Measurements from ENCODE around the gene AHNAK2.
"Not testable (repeated sequence)": the region's sequence is repeated elsewhere in the genome, so short reads cannot be mapped to it uniquely, and the experiment has no call there.

The AHNAK2 gene

GRCh38 chr14:104924421-104925213, 53.6 kb downstream of the AHNAK2 start, which contains the start of gene PLD4:
TSS of gene PLD4 (plus strand) at chr14:104924879. CDS start at chr14:104927141, 2,262 bp downstream.
- no peak for DNase-seq

- DNase-seq = no peak
Observed at GRCh38 chr14:104923640-104924420, 54.3 kb downstream of the AHNAK2 start.

GRCh38 chr14:104919993-104920315, 58.2 kb downstream of the AHNAK2 start:
- no peak for DNase-seq

DNA sequence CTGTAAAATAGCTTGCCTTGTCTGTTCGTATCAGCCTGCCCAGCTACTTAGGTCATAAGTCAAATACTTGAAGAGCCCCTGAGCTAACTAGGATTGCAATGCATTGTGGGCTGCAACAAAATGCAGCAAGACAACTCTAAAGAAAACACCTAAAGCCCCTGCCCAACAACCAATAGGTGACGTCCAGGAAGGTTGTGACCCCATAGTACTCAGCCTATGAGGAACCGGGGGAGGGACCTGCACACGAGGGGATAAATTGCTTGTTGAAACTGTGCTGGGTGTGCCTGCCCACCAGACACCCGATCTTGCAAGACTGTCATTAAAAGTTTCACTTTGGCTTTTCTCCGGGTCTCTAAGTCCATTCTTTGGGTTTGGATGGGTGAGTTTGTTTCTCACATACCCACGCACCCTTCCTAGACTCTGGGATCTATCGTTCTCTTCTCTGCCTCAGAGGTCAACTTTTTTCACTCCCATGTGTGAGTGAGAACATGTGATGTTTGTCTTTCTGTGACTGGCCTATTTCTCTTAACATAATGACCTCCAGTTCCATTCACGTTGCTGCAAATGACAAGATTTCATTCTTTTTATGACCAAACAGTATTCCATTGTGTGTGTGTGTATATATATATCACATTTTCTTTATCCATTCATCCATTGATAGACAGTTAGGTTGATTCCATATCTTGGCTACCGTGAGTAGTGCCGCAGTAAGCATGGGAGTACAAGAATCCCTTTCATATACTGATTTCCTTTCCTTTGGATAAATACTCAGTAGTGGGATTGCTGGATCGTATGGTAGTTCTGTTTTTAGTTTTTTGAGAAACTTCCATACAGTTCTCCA, 58.8 kb downstream of the AHNAK2 start:
- not testable (repeated sequence) for DNase-seq

- DNase-seq = no peak
Observed at GRCh38 chr14:104917993-104918392, 60.2 kb downstream of the AHNAK2 start.

GRCh38 chr14:104917116-104917515, 61.1 kb downstream of the AHNAK2 start:
- no peak for DNase-seq

- no peak for DNase-seq
Observed at GRCh38 chr14:104913435-104913834, 64.7 kb downstream of the AHNAK2 start.

GRCh38 chr14:104912053-104912452, 66.1 kb downstream of the AHNAK2 start:
- no peak for DNase-seq

- DNase-seq = no peak
Observed at GRCh38 chr14:104908303-104908702, 69.9 kb downstream of the AHNAK2 start.

DNA sequence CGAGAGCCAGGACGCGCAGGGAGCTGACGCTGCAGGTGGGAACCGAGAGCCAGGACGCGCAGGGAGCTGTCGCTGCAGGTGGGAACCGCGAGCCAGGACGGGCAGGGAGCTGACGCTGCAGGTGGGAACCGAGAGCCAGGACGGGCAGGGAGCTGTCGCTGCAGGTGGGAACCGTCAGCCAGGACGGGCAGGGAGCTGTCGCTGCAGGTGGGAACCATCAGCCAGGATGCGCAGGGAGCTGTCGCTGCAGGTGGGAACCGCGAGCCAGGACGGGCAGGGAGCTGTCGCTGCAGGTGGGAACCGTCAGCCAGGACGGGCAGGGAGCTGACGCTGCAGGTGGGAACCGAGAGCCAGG, 72.6 kb downstream of the AHNAK2 start:
- DNase-seq = not testable (repeated sequence)

- DNase-seq = not testable (repeated sequence)
Observed at GRCh38 chr14:104904650-104905578, 73.3 kb downstream of the AHNAK2 start.

DNA sequence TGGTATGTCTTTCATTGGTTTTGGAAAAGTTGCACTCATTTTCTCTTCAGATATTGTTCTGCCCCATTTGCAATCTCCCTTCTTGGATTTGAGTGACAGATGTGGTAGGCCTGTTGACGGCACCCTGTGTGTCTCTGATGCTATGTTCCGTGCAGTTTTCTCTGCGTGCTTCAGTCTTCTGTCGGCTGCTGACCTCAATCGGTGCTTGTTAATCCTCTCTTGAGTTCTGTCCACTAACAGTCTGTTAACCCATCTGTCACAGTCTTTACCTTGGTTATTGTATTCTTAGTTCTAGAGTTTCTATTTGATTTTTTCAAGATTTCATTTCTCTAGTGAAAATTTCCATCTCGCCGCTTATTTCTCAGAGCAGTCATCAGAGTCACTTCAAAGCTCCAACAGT, 74.2 kb downstream of the AHNAK2 start:
- DNase-seq = no peak

GRCh38 chr14:104900639-104901512, 77.3 kb downstream of the AHNAK2 start:
- DNase-seq = no peak

DNA sequence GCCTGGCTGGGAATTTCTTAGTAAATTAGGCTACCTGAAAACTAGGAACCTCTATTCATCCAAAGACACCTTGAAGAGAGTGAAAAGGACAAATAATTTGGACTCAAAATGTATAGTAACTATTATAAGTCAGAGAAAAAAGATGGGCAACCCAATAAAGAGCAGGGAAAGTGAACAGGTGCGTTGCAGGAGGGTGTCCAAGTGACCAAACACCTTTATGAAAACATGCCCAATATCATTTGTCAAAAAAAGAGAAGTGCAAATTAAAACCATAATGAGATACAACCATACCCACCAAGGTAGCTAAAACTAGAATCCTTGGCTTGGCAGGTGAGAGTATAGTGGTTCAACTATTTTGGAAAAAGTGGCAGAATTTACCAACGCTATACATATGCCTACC, 78.4 kb downstream of the AHNAK2 start:
- DNase-seq = no peak

DNA sequence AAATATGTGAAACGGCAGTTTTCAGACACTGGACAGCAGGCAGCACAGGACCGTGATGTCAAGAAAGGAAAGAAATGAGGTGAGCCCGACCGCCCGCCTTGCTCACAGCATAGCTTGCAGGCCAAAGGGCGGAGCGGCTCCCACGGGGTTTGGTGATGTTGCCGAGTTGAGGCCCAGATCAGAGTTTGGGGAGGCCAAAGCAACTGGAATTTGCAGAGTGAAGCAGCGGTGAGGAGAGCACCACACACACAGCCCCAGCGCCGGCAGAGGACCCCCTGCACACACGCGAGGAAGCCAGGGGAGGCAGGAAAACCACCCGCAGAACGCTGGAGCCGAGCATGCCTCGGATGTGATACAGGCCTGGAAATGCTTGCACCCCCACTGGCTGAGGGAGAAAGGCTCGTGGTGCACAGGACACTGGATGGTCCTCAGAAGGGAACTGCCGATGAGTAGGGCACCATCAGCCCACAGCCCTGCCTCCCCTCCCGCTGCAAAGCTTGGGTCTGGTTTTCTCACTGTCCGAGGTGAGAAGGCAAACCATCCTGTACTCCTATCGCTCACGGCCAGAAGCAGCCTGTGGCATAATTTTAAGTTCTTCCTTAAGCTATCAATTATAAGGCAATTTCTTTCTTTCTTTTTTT, 79.2 kb downstream of the AHNAK2 start:
- no peak for DNase-seq

DNA sequence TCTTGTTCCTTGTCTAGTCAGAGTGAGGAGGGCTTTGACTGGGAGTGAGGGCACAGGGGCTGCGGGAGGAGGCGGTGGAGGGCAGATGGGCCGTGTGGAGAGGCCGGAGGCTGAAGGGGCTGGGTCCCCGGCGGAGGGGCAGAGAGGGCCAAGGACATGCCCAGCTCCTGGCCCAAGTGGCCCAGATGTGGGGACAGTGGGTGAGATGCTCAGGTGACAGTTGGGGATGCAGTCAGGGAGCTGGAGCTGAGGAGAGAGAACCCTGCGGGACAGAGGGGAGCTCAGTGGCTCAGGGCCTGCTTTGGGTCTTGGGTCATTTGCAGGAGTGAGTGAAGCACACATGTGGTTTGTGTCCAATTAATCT, 80.0 kb downstream of the AHNAK2 start:
- DNase-seq = no peak

DNA sequence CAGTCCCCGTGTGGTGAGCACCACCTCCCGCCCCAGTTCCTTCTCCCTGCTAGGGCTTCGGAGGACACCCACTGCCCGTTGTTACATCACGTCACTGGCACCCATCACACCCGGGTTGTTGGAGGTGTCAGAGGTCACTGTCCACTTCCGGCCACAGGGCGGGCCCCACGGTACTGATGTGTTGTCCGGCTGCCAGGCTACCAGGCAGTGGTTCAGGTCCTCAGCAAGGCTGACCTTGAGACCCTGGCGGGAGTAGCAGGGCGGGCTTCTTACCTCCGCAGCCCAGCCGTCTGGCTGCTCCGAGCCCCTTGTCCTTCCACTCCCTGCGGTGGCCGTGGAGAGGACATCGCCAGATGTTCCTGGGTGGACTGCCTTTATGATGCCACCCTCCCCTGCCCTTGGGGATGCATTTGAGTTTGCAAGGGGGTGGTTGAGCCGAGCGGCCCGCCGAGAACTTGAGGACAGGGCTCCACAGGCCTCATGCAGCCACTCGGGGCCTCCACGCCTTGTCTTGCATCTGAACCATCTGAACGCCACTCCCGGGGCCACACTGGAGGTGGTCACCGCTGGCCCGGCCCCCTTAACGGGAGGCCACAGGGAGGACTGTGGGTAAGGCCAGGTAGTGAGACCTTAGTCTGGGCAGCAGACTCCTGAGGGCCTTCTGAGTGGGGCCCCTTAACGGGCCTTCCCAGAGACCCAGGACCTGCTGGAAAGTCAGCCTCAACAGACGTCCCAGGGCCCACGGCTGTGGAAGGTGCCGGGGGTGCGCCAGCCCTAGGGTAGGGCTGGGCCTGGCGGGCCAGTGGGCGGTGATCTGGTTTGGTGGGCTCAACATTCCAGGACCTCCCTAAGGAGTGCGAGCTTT, 80.6 kb downstream of the AHNAK2 start:
- no peak for DNase-seq

DNA sequence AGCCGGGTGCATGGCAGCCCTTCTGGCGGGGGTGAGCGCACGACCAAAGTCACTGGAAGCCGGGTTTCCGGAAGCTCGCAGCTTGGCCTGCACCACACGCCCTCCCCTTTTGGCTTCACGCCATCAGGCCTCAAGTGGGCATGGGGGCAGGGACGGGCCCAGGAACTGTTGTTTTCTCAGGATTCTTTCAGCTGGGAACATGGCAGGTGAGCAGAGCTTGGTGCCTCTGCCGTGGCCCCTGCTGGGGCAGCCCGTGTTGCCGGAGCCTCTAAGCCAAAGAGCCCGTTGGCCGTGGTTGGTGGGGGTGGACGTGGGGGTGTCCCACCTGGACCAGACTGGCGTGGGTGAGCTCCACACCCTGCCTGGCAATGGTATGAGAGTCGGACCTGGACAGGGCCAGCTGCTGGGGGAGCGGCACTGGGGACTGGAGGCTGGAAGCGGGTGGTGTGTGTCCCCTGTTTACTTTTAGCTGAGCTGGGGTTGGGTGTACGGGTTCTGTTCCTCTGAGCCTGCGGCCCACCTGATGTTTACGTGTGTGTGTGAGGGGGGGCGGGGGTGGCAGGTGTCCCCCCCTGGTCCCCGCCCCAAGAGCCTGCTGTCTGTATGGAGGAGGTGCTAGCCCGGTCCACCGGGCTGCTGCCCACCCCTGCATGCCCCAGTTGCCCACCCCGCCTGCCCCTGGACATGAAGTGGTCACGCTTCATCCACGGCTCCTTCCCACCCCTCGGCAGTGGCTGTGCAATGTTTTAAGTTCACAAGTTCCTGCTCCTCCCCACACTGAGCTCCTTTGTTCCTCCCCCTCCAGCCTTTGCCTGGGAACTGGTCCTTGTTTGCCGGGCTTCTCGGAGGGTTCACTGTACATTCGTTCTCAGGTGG, 82.2 kb downstream of the AHNAK2 start:
- no peak for DNase-seq

Data from activated CD4-positive, alpha-beta T cell treated with anti-CD3 and anti-CD28 coated beads, Interleukin-2, Interleukin-6, amounts not matched to agents 100 ng/mL and 50 ng/mL, durations not matched to agents 16 hours and 8 hours (primary cell).